Activated CD4-positive, alpha-beta memory T cell treated with anti-CD3 and anti-CD28 coated beads for 36 hours (primary cell): ENCODE measurements around the gene TBC1D2. TPM values are rescaled to one million over a fixed set of nuclear protein-coding genes. Genes with fewer than 3 reads are reported as not detected.

Experiments
- CTCF ChIA-PET: fragments of 350-600 bp; sonication (Branson Sonifier 250); formaldehyde crosslinking; loops from one replicate; lab custom pipeline; 2021; ENCODE audit warnings: antibody characterized with exemption, inconsistent platforms; lab: Charles Lee
- POLR2A ChIA-PET: fragments of 350-600 bp; sonication (Branson Sonifier 250); formaldehyde crosslinking; loops from one replicate; lab custom pipeline; 2021; ENCODE audit warnings: antibody characterized with exemption; lab: Charles Lee
- DNase-seq: peaks from one replicate; pipeline ENCODE4 v3.0.0-alpha.2; 2020
- H3K27ac Mint-ChIP-seq: one replicate; pipeline ENCODE4 v1.8.0; 2021; ENCODE audit warnings: mixed read lengths
- H3K27me3 Mint-ChIP-seq: one replicate; pipeline ENCODE4 v1.8.0; 2021; ENCODE audit warnings: mixed read lengths
- H3K36me3 Mint-ChIP-seq: one replicate; pipeline ENCODE4 v1.8.0; 2021; ENCODE audit warnings: mixed read lengths
- H3K4me1 Mint-ChIP-seq: one replicate; pipeline ENCODE4 v1.8.0; 2021; ENCODE audit warnings: low read depth, mixed read lengths
- H3K4me3 Mint-ChIP-seq: one replicate; pipeline ENCODE4 v1.8.0; 2021; ENCODE audit warnings: mild to moderate bottlenecking, mixed read lengths
- H3K9me3 Mint-ChIP-seq: one replicate; pipeline ENCODE4 v1.8.0; 2021; ENCODE audit warnings: mixed read lengths
- intact Hi-C: fragments of 100-400 bp; cut with micrococcal nuclease; formaldehyde crosslinking; loops from one replicate; pipeline ENCODE4 v1.15.1; 2023
- total RNA-seq, 2 experiments: library from RNA; stranded (reverse); gene quantifications; one replicate each; pipeline ENCODE4 v1.2.3, GENCODE V29; 2021

The TBC1D2 gene
- total RNA-seq, 2 experiments from 2014 or later = 5.2 to 5.3 TPM

GRCh38 chr9:98225015-98225442 is 30.4 kb downstream of the TBC1D2 start:
- peaks cover 14% of the 10 kb centered on the region for H3K36me3 Mint-ChIP-seq
- POLR2A ChIA-PET = no interaction called here
- CTCF ChIA-PET = no interaction called here

GRCh38 chr9:98222885-98223691 is 32.4 kb downstream of the TBC1D2 start:
- Mint-ChIP-seq H3K27ac (no peak overlapping the region), H3K4me1 (no peaks in the 10 kb centered on the region)
- CTCF ChIA-PET = interaction anchor here (1.3 kb wide), 1 partner anchor 18 kb away, joined by 4 read pairs; no protein-coding TSS in a partner anchor

More at GRCh38 chr9:98225015-98225442, 30.4 kb downstream of the TBC1D2 start:
- Mint-ChIP-seq H3K9me3 (no peaks in the 10 kb centered on the region), H3K4me3 (no peak overlapping the region), H3K27me3 (no peaks in the 10 kb centered on the region), H3K27ac (no peak overlapping the region), H3K4me1 (no peaks in the 10 kb centered on the region)
- no peak for DNase-seq
- intact Hi-C loops = no loop called here

GRCh38 chr9:98220911-98221310 is 34.5 kb downstream of the TBC1D2 start:
- ChIA-PET CTCF (interaction anchor here (0.6 to 0.9 kb wide), 3 partner anchors 16 to 320 kb away, joined by 3 to 6 read pairs (median 3); partner anchors contain the start of gene TRIM14), POLR2A (interaction anchor here (0.7 kb wide), 1 partner anchor 1143 kb away, joined by 4 read pairs; no protein-coding TSS in a partner anchor)
- intact Hi-C loops = no loop called here
- Mint-ChIP-seq H3K9me3 (no peaks in the 10 kb centered on the region), H3K4me3 (no peak overlapping the region), H3K36me3 (peaks cover 10% of the 10 kb centered on the region), H3K27ac (no peak overlapping the region), H3K4me1 (no peaks in the 10 kb centered on the region), H3K27me3 (no peaks in the 10 kb centered on the region)
- DNase-seq = no peak

More at GRCh38 chr9:98222885-98223691, 32.4 kb downstream of the TBC1D2 start:
- intact Hi-C loops = no loop called here
- Mint-ChIP-seq H3K4me3 (no peak overlapping the region), H3K36me3 (peaks cover 14% of the 10 kb centered on the region), H3K27me3 (no peaks in the 10 kb centered on the region), H3K9me3 (no peaks in the 10 kb centered on the region)
- POLR2A ChIA-PET = no interaction called here
- no peak for DNase-seq

GRCh38 chr9:98219794-98220370 is 35.6 kb downstream of the TBC1D2 start:
- ChIA-PET POLR2A (no interaction called here), CTCF (interaction anchor here (0.9 kb wide), 1 partner anchor 122 kb away, joined by 3 read pairs; no protein-coding TSS in a partner anchor)
- intact Hi-C loops = no loop called here
- no peaks in the 10 kb centered on the region for H3K9me3 Mint-ChIP-seq
- H3K4me1 Mint-ChIP-seq = no peaks in the 10 kb centered on the region
- no peak for DNase-seq
- H3K4me3 Mint-ChIP-seq = no peak overlapping the region
- H3K27me3 Mint-ChIP-seq = no peaks in the 10 kb centered on the region
- peaks cover 7% of the 10 kb centered on the region for H3K36me3 Mint-ChIP-seq
- H3K27ac Mint-ChIP-seq = no peak overlapping the region

- DNase-seq = no peak
- no peak overlapping the region for H3K4me3 Mint-ChIP-seq
- H3K27me3 Mint-ChIP-seq = no peaks in the 10 kb centered on the region
- no peaks in the 10 kb centered on the region for H3K9me3 Mint-ChIP-seq
- H3K36me3 Mint-ChIP-seq = peaks cover 7% of the 10 kb centered on the region
- POLR2A ChIA-PET = no interaction called here
- H3K27ac Mint-ChIP-seq = no peak overlapping the region
- CTCF ChIA-PET = interaction anchor here (0.9 kb wide), 1 partner anchor 121 kb away, joined by 3 read pairs; no protein-coding TSS in a partner anchor
- no peaks in the 10 kb centered on the region for H3K4me1 Mint-ChIP-seq
- intact Hi-C loops = no loop called here
Observed at GRCh38 chr9:98219364-98219716, 36.1 kb downstream of the TBC1D2 start.

- DNase-seq = no peak
- no peak overlapping the region for H3K4me3 Mint-ChIP-seq
Observed at GRCh38 chr9:98218562-98219363, 36.7 kb downstream of the TBC1D2 start.

GRCh38 chr9:98217255-98217654 is 38.2 kb downstream of the TBC1D2 start:
- no peak overlapping the region for H3K27ac Mint-ChIP-seq
- DNase-seq = no peak

More at GRCh38 chr9:98218562-98219363, 36.7 kb downstream of the TBC1D2 start:
- ChIA-PET CTCF (interaction anchor here (0.9 kb wide), 1 partner anchor 121 kb away, joined by 3 read pairs; no protein-coding TSS in a partner anchor), POLR2A (no interaction called here)
- Mint-ChIP-seq H3K36me3 (peaks cover 7% of the 10 kb centered on the region), H3K9me3 (no peaks in the 10 kb centered on the region), H3K27me3 (no peaks in the 10 kb centered on the region), H3K4me1 (no peaks in the 10 kb centered on the region), H3K27ac (no peak overlapping the region)
- intact Hi-C loops = no loop called here

GRCh38 chr9:98216391-98216790 is 39.1 kb downstream of the TBC1D2 start:
- H3K4me3 Mint-ChIP-seq = no peak overlapping the region
- ChIA-PET CTCF (interaction anchor here (1.0 kb wide), 1 partner anchor 99 kb away, joined by 3 read pairs; no protein-coding TSS in a partner anchor), POLR2A (no interaction called here)
- no peaks in the 10 kb centered on the region for H3K27me3 Mint-ChIP-seq
- H3K4me1 Mint-ChIP-seq = no peaks in the 10 kb centered on the region
- intact Hi-C loops = no loop called here
- H3K9me3 Mint-ChIP-seq = no peaks in the 10 kb centered on the region
- H3K27ac Mint-ChIP-seq = no peak overlapping the region
- DNase-seq = no peak
- H3K36me3 Mint-ChIP-seq = peaks cover 3% of the 10 kb centered on the region

More at GRCh38 chr9:98217255-98217654, 38.2 kb downstream of the TBC1D2 start:
- Mint-ChIP-seq H3K27me3 (no peaks in the 10 kb centered on the region), H3K4me3 (no peak overlapping the region), H3K36me3 (peaks cover 4% of the 10 kb centered on the region), H3K4me1 (no peaks in the 10 kb centered on the region), H3K9me3 (no peaks in the 10 kb centered on the region)
- intact Hi-C loops = no loop called here
- POLR2A ChIA-PET = no interaction called here
- CTCF ChIA-PET = no interaction called here

- Mint-ChIP-seq H3K27me3 (no peaks in the 10 kb centered on the region), H3K36me3 (peaks cover 3% of the 10 kb centered on the region), H3K27ac (no peak overlapping the region), H3K4me1 (no peaks in the 10 kb centered on the region), H3K9me3 (no peaks in the 10 kb centered on the region), H3K4me3 (no peak overlapping the region)
- POLR2A ChIA-PET = no interaction called here
- DNase-seq = peak; percentile 21
- intact Hi-C loops = no loop called here
- CTCF ChIA-PET = interaction anchor here (1.0 kb wide), 1 partner anchor 98 kb away, joined by 3 read pairs; no protein-coding TSS in a partner anchor
Observed at GRCh38 chr9:98215821-98216220, 39.6 kb downstream of the TBC1D2 start.

GRCh38 chr9:98215271-98215670 is 40.2 kb downstream of the TBC1D2 start:
- no peak for DNase-seq
- intact Hi-C loops = no loop called here
- Mint-ChIP-seq H3K9me3 (no peaks in the 10 kb centered on the region), H3K36me3 (peaks cover 3% of the 10 kb centered on the region), H3K4me1 (no peaks in the 10 kb centered on the region), H3K27ac (no peak overlapping the region), H3K27me3 (no peaks in the 10 kb centered on the region), H3K4me3 (no peak overlapping the region)
- POLR2A ChIA-PET = no interaction called here
- CTCF ChIA-PET = no interaction called here

- Mint-ChIP-seq H3K4me3 (no peak overlapping the region), H3K4me1 (no peaks in the 10 kb centered on the region), H3K9me3 (no peaks in the 10 kb centered on the region), H3K36me3 (peaks cover 3% of the 10 kb centered on the region), H3K27me3 (no peaks in the 10 kb centered on the region), H3K27ac (no peak overlapping the region)
- CTCF ChIA-PET = no interaction called here
- intact Hi-C loops = no loop called here
- no peak for DNase-seq
- POLR2A ChIA-PET = no interaction called here
Observed at GRCh38 chr9:98214811-98215210, 40.6 kb downstream of the TBC1D2 start.
